ENCODE measurements around the gene SMOC2.
"Not testable (repeated sequence)": the region's sequence is repeated elsewhere in the genome, so short reads cannot be mapped to it uniquely, and the experiment has no call there.

The SMOC2 gene

DNA sequence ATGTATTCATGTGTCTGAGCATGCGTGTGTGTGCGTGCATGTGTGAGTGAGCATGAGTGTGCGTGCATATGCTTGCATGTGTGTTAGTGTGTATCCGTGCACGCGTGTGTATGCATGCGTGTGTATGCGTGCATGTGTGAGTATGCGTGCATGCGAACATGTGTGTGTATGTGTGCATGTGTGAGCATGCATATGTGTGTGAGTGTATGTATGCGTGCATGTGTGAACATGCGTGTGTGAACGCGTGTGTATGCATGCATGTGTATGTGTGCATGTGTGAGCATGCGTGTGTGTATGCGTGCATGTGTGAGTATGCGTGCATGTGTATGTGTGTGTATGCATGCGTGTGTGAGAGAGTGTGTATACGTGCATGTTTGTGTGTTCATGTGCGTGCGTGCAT lies 77.9 kb downstream of the SMOC2 start:
- no peak for DNase-seq (ENCODE audit: low spot score)

DNA sequence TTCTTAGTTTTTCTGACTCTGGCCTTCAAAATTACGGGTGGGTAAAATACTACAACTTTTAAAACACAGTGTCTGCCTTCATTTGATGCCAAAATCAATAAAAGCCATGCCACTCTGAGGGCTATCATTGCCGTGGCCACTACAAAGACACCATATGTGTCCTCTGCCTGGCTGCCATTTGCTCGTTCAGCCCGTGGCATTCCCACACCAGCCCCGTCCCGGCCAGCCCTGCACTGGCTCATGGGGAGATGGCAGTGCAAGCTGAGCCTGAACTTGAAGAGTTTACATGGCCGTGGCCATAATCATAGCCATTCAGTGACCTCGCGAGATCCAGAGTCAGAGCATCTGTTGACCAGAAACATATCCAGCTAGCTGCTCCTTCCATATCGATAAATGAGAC lies 79.2 kb downstream of the SMOC2 start:
- no peak for DNase-seq (ENCODE audit: low spot score)

DNA sequence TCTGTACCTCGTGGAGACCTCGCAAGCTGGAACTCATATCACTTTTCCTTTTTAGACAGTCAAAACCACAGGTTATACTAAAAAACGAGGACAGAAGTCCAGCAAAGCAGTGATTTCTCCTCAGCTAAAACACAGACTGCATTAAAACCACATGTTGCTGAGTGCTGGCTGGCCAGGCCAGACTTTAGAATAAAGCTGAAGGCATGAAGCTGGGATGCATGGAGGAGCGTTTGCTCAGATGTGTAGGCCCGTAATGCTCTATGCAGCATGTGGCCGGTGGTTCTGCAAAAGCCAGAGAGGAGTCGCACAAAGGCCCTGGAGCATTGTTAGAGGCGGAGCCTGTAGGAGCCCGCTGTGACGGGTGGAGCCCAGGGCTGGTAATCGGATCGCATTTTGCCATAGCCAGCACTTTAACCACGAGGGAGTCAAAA lies 83.6 kb downstream of the SMOC2 start:
- no peak for DNase-seq (ENCODE audit: low spot score)

DNA sequence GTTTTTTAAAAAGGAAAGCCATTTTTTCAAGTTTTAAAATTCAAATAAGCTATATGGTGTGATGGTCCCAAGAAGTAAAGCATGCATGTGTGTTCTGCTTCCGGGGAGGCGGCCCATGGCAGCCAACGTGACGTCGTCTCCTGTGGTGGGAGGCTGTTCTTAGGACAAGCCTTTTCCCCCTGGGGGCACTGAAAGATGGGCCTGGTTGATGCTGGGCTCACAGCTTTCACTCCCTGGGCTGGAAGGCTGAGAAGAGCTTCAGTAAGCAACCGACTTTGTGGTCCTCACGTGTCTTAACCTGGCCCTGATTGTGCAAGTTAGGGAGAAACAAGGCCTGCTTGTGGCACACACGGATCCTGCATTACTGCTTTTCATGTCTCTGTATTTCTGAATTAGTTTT lies 84.1 kb downstream of the SMOC2 start:
- no peak for DNase-seq (ENCODE audit: low spot score)

DNA sequence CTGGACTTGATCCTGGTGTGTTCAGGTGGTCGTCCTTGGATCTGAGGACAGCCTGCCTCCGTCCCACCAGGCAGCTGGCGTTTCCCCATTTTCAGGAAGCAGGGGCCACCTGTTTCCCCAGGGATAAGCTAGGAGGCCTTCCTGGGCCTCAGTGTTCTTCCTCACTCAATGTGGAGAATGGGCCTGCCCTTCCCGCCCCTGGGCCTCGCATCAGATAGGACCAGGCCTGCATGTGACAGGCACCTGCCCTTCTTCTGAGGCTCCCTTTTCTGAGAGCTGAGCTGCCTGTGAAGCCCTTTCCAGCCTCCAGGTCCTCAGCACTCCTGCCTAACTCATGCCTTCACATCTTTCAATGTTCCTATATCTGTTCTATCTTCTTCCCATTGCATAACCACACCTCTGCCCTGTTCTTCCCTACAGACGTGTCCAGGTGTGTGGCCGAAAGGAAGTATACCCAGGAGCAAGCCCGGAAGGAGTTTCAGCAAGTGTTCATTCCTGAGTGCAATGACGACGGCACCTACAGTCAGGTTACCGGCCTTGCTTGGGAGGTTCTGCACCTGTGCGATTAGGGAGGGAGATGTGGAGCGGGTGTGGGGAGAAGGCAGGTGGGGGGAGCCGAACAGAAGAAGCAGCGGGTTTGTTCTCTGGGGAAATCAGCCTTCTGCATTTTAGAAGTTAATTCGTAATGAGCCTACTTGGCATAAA lies 85.1 kb downstream of the SMOC2 start:
- DNase-seq (ENCODE audit: low spot score): no peak

DNA sequence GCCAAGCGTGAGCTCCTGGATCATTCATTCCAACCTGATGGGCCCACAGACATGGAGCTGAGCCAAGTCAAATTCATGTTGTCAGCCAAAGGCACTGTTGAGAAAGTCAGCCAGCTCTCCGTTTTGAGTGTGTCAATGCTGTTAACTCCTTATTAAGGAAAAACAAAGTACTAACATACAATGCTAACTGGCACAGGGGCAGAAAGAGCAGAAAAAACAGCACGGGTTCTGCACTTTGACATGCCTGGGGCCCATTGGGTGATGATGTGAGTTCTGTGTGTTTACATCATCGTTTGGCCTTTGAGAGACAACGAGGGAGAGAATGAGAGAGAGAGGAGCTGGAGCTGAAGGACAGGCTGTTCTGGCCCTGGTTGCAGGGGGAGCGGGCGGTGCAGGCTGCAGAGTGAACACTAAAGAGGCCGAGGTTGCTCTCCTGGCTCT lies 85.9 kb downstream of the SMOC2 start:
- no peak for DNase-seq (ENCODE audit: low spot score)

DNA sequence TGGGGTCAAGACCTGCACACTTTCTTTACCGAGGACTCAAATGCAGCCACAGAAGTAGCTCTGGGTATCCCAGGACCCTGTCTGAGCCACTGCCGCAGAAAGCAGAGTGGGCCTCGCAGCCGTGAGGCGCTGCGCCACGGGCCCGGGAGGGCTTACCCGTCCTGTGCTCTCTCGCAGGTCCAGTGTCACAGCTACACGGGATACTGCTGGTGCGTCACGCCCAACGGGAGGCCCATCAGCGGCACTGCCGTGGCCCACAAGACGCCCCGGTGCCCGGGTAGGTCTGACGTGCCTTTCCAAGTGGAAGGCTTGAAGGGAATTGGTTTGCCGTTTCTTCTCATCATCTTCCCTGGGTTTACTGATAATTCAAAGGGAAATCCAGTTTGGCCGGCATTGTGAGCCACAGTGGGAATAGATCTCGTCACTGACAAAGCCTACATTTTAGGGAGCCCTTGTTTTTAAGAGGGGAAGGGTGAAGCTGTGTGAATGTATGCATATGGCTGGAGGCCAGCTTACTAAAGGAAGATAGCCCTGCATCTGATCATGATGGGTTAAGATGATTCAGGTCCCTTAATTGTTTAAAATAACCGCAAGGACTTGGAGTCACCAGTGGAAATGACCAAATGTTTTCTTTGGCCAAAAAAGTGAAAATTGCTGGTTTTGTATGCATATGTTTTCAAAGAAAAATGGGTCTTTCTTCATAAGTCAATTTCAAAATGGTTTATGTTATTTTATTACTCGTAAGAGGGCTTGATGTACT lies 86.6 kb downstream of the SMOC2 start:
- DNase-seq (ENCODE audit: low spot score): no peak

DNA sequence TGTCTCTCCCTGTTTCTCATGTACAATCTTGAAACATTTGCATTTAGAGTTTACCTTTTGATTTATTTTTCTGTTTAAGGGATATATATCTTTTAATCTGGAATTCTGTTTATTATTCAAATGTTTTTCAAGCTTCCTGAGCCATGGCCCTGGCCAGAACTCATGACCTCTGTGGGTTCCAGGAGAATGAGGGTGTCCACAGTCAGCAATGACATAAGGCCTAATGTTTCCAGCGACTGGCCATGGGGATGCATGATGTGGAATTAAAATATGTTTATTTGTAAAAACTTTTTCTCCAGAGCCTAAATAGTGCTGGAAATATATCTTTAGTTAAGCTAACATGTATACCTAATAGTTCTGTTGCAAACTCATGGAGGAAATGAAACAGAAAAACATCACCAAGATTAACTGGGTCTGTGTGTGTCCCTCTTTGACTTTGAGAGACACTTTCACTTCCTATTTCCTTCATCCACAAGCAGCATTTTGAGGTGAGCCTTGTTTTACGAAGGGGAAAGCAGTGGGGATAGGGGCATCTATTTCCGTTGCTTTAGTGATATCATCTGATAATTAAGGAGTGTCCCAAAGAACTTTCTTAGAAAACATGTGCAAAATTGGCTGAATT lies 87.6 kb downstream of the SMOC2 start:
- DNase-seq (ENCODE audit: low spot score): no peak

DNA sequence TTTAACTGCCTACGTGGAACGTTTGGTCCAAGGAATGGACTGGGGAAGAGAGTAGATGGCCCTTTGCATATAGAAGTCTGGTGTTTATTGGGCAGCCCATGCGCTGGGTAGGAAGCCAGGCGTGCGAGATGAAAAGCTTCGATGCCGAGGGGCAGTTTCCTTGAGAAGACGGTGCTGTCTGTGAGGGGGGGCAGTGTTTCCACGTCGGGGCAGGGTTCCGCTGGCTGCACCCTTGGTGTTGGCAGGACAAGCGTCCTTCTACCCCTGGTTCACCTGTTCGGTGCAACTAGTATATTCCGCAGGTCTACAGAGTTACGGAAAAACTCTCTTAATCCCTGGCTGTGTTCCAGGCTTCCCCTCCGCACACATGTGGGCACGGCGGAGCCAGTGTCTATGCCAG lies 88.2 kb downstream of the SMOC2 start:
- no peak for DNase-seq (ENCODE audit: low spot score)

DNA sequence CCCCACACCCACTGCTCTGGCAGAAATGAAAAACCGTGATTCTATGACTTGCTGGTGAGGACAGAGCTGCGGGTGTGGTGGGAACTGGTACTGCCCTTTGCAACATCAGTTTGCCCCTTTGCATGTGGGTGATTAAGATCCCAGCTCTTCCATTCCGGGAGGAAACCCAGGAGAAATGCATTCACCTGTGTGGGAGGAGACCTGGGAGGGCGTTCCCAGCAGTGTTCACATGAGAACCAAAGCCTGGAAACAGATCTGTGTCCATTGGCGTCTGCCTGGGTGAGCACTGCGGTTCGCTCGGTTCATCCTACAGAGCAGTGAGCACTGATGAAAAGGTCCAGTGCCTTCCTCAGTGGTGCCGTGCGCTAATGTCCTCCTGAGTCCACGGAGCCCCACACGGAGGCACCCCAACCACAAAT lies 89.7 kb downstream of the SMOC2 start:
- peak; percentile 53 for DNase-seq (ENCODE audit: low spot score)

DNA sequence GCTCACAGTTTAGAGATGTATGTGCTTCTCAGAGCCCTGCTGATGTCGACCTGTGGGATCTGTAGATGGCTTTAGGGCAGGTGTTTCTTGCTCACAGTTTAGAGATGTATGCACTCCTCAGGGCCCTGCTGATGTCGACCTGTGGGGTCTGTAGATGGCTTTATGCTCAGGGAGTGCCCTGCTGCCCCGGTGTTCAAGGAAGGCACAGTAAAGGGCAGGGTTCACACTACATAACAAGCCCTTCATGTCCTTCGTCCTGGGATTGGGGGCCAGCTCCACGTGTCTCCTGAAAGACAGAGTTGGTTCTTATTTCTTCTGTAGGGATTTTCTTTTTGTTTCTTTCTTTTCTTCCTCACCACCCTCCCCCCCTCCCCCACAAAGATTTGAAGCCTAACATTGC lies 91.1 kb downstream of the SMOC2 start:
- no peak for DNase-seq (ENCODE audit: low spot score)

DNA sequence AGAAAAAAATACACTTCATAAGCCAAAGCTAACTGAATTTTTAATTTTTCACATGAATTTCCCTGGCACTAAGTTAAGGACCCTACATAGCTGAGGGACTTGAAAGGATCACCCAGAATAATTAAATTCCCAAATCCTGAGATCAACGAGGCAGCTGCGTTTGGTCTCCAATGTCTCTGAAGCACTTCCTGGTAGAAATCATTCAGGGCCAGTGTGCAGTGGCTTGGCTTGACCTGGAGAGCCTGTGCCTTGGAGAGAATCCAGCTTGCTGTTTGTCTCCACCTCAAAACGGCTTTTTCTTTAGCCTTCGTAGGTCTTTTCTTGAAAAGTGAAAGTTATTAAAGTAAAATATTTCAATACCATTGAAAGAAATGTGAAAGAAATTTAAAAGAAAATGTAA lies 92.4 kb downstream of the SMOC2 start:
- no peak for DNase-seq (ENCODE audit: low spot score)

DNA sequence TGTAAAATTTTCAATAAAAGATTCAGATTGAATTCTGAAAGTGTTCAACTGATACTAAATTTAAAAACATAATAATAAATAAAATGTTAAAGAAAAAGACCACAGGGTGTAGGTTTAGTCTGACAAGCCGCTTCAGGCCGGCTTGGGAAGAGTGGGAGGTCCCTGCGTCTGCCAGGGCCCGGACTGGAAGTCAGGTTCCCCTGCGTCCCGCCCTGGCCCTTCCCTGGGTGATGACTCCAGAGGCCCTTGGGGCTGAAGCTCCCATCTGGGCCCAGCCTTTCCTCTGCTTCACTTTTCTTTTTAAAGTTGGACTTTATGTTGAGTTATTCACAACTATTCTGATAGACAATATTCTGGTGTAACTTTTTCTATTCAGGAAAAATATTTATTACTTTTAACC lies 93.3 kb downstream of the SMOC2 start:
- DNase-seq (ENCODE audit: low spot score): no peak

DNA sequence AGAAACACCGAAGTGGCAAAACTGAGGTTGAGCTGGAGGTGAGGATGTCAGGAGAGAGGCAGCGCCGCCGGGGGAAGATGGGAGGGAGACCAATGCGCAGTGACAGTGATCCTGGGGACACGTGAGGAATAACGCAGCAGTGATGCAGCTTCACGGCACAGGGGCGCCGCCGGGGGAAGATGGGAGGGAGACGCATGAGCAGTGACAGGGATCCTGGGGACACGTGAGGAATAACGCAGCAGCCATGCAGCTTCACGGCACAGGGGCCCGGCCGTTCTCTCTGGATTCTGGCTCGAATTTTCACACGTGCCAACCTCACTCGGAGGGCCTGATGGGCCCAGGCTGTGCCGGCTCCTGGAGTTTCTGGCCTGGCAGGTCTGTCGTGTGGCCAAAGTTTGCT lies 94.7 kb downstream of the SMOC2 start:
- DNase-seq (ENCODE audit: low spot score): no peak

DNA sequence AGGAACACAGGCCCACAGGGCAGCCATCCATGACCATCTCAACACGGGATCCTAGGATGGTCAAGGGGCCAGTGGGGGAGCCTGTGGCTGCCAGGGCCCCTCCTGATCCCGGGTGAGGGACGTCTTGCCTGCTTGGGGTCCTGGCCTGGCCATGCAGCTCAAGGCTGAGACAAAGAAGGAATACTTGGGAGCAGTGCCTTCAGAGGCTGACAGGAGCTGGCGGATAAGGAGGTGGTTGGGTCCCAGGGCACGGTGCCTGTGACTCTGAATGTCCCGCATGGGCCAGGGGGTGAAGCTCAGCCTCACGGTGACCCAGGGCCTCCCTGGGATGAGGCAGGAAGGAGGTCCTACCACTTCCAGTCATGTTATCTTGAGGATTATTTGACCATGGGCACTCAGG lies 95.2 kb downstream of the SMOC2 start:
- DNase-seq (ENCODE audit: low spot score): no peak

DNA sequence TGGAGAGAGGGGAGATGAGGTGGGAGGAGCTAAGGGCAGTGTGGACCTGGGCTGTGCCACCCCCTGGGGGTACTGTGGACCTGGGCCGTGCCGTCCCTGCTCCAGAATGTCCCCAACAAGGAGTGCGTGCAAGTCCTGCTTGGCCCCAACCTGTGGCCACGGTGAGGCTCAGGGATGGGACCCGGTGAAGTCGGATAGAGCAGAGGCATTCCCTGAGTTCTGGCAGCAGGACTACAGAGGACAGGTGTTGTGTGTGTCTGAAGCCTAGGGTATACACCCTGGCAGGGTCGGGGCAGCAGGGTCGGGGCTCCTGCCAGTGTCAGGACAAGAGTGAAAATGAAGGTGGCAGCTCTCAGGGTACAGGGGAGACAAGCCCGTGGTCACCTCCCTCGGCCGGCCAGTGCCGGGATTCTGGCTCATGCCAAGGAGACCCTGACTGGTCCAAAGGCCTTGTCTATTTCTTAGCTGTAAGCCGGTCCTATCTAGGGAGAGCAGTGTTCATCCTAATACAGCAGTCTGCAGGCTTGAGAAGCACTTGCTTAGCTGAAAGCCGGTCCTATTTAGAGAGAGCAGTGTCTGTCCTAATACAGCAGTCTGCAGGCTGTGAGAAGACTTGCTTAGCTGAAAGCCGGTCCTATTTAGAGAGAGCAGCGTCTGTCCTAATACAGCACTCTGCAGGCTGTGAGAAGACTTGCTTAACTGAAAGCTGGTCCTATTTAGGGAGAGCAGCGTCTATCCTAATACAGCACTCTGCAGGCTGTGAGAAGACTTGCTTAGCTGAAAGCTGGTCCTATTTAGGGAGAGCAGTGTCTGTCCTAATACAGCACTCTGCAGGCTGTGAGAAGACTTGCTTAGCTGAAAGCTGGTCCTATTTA lies 95.9 kb downstream of the SMOC2 start:
- DNase-seq (ENCODE audit: low spot score): no peak

DNA sequence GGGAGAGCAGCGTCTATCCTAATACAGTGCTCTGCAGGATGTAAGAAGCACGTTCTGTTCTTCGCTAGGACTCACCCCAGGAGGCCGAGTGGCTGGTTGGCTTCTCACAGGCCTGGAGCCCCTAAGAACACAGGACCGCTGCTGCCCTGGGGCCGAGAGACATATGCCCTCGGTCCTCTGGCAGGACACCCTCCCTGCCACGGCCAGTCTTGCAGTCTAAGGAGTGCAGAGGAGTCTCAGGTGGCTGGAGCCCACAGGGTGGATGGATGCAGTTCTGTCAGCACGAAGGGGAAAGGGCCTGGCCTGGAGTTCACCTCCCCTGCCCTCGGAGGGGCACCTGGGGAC lies 96.5 kb downstream of the SMOC2 start:
- DNase-seq (ENCODE audit: low spot score): no peak

DNA sequence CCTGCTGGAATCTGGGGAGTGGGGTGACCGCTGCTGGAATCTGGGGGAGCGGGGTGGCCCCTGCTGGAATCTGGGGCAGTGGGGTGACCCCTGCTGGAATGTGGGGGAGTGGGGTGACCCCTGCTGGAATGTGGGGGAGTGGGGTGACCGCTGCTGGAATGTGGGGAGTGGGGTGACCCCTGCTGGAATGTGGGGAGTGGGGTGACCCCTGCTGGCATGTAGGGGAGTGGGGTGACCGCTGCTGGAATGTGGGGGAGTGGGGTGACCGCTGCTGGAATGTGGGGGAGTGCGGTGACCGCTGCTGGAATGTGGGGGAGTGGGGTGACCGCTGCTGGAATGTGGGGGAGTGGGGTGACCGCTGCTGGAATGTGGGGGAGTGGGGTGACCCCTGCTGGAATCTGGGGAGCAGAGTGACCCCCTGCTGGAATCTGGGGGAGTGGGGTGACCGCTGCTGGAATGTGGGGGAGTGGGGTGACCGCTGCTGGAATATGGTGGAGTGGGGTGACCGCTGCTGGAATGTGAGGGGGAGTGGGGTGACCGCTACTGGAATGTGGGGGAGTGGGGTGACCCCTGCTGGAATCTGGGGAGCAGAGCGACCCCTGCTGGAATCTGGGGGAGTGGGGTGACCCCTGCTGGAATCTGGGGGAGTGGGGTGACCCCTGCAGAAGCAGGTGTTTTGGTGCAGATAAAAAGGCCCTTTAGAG lies 97.4 kb downstream of the SMOC2 start:
- not testable (repeated sequence) for DNase-seq (ENCODE audit: low spot score)

DNA sequence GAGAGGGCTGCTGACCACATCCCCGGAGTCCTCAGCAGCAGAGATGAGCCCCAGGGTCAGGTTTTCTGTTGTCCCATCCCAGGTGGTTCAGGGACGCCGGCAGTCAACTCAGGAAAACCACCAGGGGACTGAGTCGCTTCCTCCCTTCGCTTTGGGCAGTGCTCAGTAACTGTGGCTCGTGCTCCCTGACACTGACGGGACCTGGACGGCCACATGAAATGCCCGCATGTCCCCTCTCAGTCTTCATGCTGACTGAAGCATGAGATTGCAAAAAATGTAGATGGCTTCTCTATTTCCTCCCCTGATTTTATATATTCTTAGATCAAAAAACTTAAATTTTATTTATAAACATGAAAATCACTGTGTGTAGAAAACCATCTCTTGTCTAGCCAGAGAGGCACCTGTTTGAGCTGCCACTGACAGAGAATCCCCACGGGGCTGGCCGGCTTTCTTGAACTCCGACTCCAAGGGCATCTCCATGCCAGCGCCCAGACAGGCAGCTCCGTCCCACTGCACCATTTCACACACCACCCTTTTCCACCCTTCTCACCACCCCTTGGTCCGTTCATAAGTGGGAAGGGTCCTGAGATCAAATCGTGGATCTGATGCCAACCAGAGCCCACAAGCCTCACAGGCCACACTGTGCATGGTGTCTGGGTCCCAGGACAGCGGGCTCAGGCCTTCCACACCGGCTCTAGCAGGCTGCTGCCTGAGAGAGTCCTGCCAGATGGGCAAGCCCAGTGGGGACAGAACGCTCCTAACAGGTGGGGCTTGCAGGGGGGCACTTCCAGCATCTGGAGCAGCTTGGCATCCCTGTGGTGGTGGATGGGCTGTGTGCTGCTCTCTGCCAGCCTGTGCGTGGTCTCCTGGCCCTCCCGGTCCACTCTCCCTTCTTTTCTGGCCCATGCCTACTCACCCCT lies 98.2 kb downstream of the SMOC2 start:
- DNase-seq (ENCODE audit: low spot score): no peak

DNA sequence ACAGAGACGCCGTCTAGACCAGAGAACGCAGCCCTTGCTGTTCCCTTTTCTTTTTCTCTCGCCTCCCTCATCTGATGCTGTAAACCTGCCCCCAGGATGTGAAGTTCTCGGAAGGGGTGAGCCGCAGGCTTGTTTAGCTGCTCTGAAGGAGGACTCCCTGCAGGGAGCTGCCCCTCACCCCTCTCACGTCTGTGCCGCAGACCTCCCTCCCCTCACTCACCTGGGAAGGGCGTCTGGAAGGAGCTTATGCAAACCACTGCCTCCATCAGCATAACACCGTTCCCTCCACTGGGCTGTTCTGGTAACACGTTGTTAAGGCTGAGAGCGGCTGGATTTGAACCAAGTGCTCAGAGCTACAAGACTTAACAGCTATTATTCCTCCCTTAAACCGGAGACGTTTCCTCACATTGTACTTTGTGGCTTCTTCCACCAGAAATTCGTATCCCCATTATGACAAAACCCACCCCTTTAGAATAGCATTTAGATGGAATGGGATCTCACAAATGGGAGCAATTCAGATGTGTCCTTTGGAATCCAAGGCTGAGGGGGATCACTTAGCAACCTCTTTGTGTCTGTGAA lies 99.8 kb downstream of the SMOC2 start:
- no peak for DNase-seq (ENCODE audit: low spot score)
